Stimulated activated effector memory CD8-positive, alpha-beta T cell treated with anti-CD3 and anti-CD28 coated beads, Interleukin-12 subunit alpha, Interleukin-12 subunit beta, amount 100 ng/mL, for 72 hours (primary cell): ENCODE results near the gene HNF4A.

ENCODE experiments used
- ATAC-seq: fragments of 150-1000 bp; cut with Tn5 transposase; 2 replicates; pipeline ENCODE4 v1.10.0; 2021
- DNase-seq, 2 donors: peaks; one replicate each; pipeline ENCODE4 v3.0.0; 2021 to 2022; ENCODE audit warnings: low spot score in 2 of 2
- H3K27ac Mint-ChIP-seq: one replicate; pipeline ENCODE4 v1.8.0; 2022; ENCODE audit warnings: mild to moderate bottlenecking, mixed read lengths
- H3K36me3 Mint-ChIP-seq: one replicate; pipeline ENCODE4 v1.8.0; 2022; ENCODE audit warnings: mild to moderate bottlenecking, mixed read lengths
- H3K4me1 Mint-ChIP-seq: one replicate; pipeline ENCODE4 v1.8.0; 2022; ENCODE audit warnings: mixed read lengths
- H3K4me3 Mint-ChIP-seq: one replicate; pipeline ENCODE4 v1.8.0; 2022; ENCODE audit warnings: mild to moderate bottlenecking, mixed read lengths
- H3K9me3 Mint-ChIP-seq: one replicate; pipeline ENCODE4 v1.8.0; 2022; ENCODE audit warnings: mixed read lengths

The HNF4A gene

GRCh38 chr20:44418069-44418905 is 62.8 kb downstream of the HNF4A start:
- H3K27ac Mint-ChIP-seq, result no peak overlapping the region
- no peak for DNase-seq
- H3K36me3 Mint-ChIP-seq, result no peaks in the 10 kb centered on the region
- no peaks in the 10 kb centered on the region for H3K4me1 Mint-ChIP-seq
- H3K4me3 Mint-ChIP-seq, result no peak overlapping the region
- ATAC-seq, result no peak
- H3K9me3 Mint-ChIP-seq, result no peaks in the 10 kb centered on the region

GRCh38 chr20:44419131-44419844 is 63.8 kb downstream of the HNF4A start:
- Mint-ChIP-seq H3K4me1 (no peaks in the 10 kb centered on the region), H3K27ac (no peak overlapping the region), H3K36me3 (no peaks in the 10 kb centered on the region), H3K9me3 (no peaks in the 10 kb centered on the region), H3K4me3 (no peak overlapping the region)
- ATAC-seq (no peak), DNase-seq (no peak)

GRCh38 chr20:44420497-44420896 is 65.0 kb downstream of the HNF4A start:
- no peak for ATAC-seq
- H3K36me3 Mint-ChIP-seq, result no peaks in the 10 kb centered on the region
- no peak overlapping the region for H3K27ac Mint-ChIP-seq
- no peak for DNase-seq
- H3K4me1 Mint-ChIP-seq, result no peaks in the 10 kb centered on the region
- no peak overlapping the region for H3K4me3 Mint-ChIP-seq
- no peaks in the 10 kb centered on the region for H3K9me3 Mint-ChIP-seq

- no peak overlapping the region for H3K27ac Mint-ChIP-seq
- no peaks in the 10 kb centered on the region for H3K4me1 Mint-ChIP-seq
- DNase-seq (no peak), ATAC-seq (no peak)
- H3K36me3 Mint-ChIP-seq, result no peaks in the 10 kb centered on the region
- no peaks in the 10 kb centered on the region for H3K9me3 Mint-ChIP-seq
- no peak overlapping the region for H3K4me3 Mint-ChIP-seq
These were observed 66.6 kb downstream of the HNF4A start for GRCh38 chr20:44422083-44422482.

GRCh38 chr20:44423480-44423879 is 68.0 kb downstream of the HNF4A start:
- no peaks in the 10 kb centered on the region for H3K4me1 Mint-ChIP-seq
- H3K4me3 Mint-ChIP-seq, result no peak overlapping the region
- H3K36me3 Mint-ChIP-seq, result no peaks in the 10 kb centered on the region
- ATAC-seq, result no peak
- no peak overlapping the region for H3K27ac Mint-ChIP-seq
- no peak for DNase-seq
- no peaks in the 10 kb centered on the region for H3K9me3 Mint-ChIP-seq

GRCh38 chr20:44424039-44424495 is 68.6 kb downstream of the HNF4A start:
- Mint-ChIP-seq H3K9me3 (no peaks in the 10 kb centered on the region), H3K4me3 (no peak overlapping the region), H3K36me3 (no peaks in the 10 kb centered on the region), H3K4me1 (no peaks in the 10 kb centered on the region), H3K27ac (no peak overlapping the region)
- DNase-seq, result no peak
- no peak for ATAC-seq

- Mint-ChIP-seq H3K27ac (no peak overlapping the region), H3K4me3 (no peak overlapping the region), H3K9me3 (no peaks in the 10 kb centered on the region), H3K4me1 (no peaks in the 10 kb centered on the region), H3K36me3 (no peaks in the 10 kb centered on the region)
- DNase-seq (no peak), ATAC-seq (no peak)
These were observed 70.4 kb downstream of the HNF4A start for GRCh38 chr20:44425923-44426322.

GRCh38 chr20:44426879-44427790 is 71.6 kb downstream of the HNF4A start:
- Mint-ChIP-seq H3K36me3 (no peaks in the 10 kb centered on the region), H3K4me3 (no peak overlapping the region), H3K4me1 (no peaks in the 10 kb centered on the region), H3K27ac (no peak overlapping the region), H3K9me3 (no peaks in the 10 kb centered on the region)
- DNase-seq, result no peak
- no peak for ATAC-seq

- no peak for ATAC-seq
- no peak for DNase-seq
These were observed 72.3 kb downstream of the HNF4A start for GRCh38 chr20:44427804-44428173.

GRCh38 chr20:44428174-44429016 is 72.9 kb downstream of the HNF4A start:
- H3K9me3 Mint-ChIP-seq, result no peaks in the 10 kb centered on the region
- H3K4me1 Mint-ChIP-seq, result no peaks in the 10 kb centered on the region
- H3K36me3 Mint-ChIP-seq, result no peaks in the 10 kb centered on the region
- ATAC-seq (no peak), DNase-seq (no peak)
- H3K27ac Mint-ChIP-seq, result no peak overlapping the region
- H3K4me3 Mint-ChIP-seq, result no peak overlapping the region

More at GRCh38 chr20:44427804-44428173, 72.3 kb downstream of the HNF4A start:
- Mint-ChIP-seq H3K4me1 (no peaks in the 10 kb centered on the region), H3K9me3 (no peaks in the 10 kb centered on the region), H3K27ac (no peak overlapping the region), H3K36me3 (no peaks in the 10 kb centered on the region), H3K4me3 (no peak overlapping the region)

GRCh38 chr20:44429017-44429339 is 73.5 kb downstream of the HNF4A start:
- Mint-ChIP-seq H3K36me3 (no peaks in the 10 kb centered on the region), H3K9me3 (no peaks in the 10 kb centered on the region), H3K27ac (no peak overlapping the region), H3K4me1 (no peaks in the 10 kb centered on the region), H3K4me3 (no peak overlapping the region)
- no peak for DNase-seq
- no peak for ATAC-seq

- H3K9me3 Mint-ChIP-seq, result no peaks in the 10 kb centered on the region
- no peak overlapping the region for H3K4me3 Mint-ChIP-seq
- H3K27ac Mint-ChIP-seq, result no peak overlapping the region
- DNase-seq (no peak), ATAC-seq (no peak)
- no peaks in the 10 kb centered on the region for H3K4me1 Mint-ChIP-seq
- H3K36me3 Mint-ChIP-seq, result no peaks in the 10 kb centered on the region
These were observed 74.1 kb downstream of the HNF4A start for GRCh38 chr20:44429419-44430269.

- Mint-ChIP-seq H3K36me3 (no peaks in the 10 kb centered on the region), H3K4me3 (no peak overlapping the region), H3K9me3 (no peaks in the 10 kb centered on the region), H3K27ac (no peak overlapping the region), H3K4me1 (no peaks in the 10 kb centered on the region)
- no peak for DNase-seq
- ATAC-seq, result no peak
These were observed 75.0 kb downstream of the HNF4A start for GRCh38 chr20:44430270-44431065.
